ENCODE results near the gene NAT8L.

Gene NAT8L

DNA sequence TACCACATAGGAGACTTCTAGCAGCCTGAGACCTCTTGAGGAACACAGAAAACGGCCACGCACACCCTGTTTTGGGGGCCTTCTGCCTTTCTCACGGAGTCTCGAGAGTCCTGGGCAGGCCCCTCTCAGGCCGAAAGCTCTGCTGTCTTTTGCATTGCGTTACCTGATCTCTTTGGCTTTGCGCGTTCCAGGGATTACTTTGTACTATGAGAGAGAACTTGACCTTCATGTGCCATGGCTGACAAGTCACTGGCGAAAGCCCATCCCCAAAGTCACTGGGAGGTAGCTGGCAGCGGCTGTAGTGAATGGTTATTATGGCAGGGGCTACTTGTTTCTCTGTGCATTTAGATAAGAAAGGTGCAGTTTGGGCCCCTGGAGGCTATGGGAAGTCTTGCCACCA is 8.0 kb upstream of the NAT8L start:
- Mint-ChIP-seq H3K9me3 (no peaks in the 10 kb centered on the region), H3K4me1 (no peaks in the 10 kb centered on the region)

DNA sequence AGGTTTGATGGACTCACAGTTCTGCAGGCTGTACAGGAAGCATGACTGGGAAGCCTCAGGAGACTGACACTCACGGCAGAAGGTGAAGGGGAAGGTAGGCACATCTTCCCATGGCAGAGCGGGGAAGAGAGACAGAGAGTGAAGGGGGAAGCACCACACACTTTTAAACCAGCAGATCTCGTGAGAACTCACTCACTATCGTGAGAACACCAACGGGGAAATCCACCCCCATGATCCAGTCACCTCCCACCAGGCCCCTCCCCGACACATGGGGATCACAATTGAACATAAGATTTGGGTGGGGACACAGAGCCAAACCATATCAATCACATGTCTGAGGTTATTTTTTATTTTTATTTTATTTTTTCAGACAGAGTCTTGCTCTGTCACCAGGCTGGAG is 4.9 kb upstream of the NAT8L start:
- Mint-ChIP-seq H3K4me1 (no peaks in the 10 kb centered on the region), H3K36me3 (no peaks in the 10 kb centered on the region), H3K27me3 (peaks cover 6% of the 10 kb centered on the region), H3K9me3 (no peaks in the 10 kb centered on the region), H3K27ac (no peak overlapping the region), H3K4me3 (no peak overlapping the region)
- DNase-seq (ENCODE audit: low spot score in 2 of 2), result no peak
- ATAC-seq (ENCODE audit: low read depth), result no peak

More for the DNA sequence above, 8.0 kb upstream of the NAT8L start:
- no peak overlapping the region for H3K4me3 Mint-ChIP-seq
- no peak for ATAC-seq (ENCODE audit: low read depth)
- H3K27me3 Mint-ChIP-seq, result peaks cover 8% of the 10 kb centered on the region
- H3K27ac Mint-ChIP-seq, result no peak overlapping the region
- H3K36me3 Mint-ChIP-seq, result no peaks in the 10 kb centered on the region
- no peak for DNase-seq (ENCODE audit: low spot score in 2 of 2)

DNA sequence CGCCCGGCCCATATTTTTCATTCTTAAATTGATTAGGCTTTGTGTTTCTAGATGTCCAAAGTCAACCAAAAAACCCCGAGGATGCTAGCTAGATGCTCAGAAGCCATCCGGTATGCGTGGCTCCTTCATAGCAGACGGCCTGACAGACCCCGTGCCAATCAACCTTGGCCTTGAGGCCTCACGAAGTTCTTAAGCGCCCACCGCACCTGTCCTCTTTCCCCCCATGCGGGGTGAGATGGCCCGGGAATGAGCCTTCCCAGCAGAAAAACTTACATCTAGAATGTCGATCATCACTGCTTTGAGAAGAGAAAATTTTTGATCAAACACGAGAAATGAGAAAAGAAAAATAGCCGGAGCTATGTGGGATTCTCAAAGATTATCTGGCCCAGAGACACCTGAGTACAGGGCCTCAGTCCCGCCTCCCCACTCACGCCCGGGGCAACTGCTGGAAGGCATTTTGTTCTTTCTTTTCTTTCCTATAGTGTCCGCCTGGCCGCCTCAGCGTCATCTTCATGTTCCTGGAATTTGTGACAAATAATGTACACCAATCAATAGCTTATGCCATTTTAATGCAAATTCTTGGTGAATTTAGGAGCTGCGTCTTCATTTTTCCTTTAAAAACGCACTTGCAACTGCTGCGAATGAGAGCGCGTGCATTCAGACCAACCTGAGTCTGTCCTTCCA is 1.6 kb upstream of the NAT8L start:
- peaks cover 8% of the 10 kb centered on the region for H3K27me3 Mint-ChIP-seq
- ATAC-seq (ENCODE audit: low read depth) (no peak), DNase-seq (ENCODE audit: low spot score in 2 of 2) (no peak)
- H3K27ac Mint-ChIP-seq, result no peak overlapping the region
- no peaks in the 10 kb centered on the region for H3K36me3 Mint-ChIP-seq
- H3K9me3 Mint-ChIP-seq, result no peaks in the 10 kb centered on the region
- peak overlapping the region; percentile 55 for H3K4me3 Mint-ChIP-seq
- H3K4me1 Mint-ChIP-seq, result no peaks in the 10 kb centered on the region

DNA sequence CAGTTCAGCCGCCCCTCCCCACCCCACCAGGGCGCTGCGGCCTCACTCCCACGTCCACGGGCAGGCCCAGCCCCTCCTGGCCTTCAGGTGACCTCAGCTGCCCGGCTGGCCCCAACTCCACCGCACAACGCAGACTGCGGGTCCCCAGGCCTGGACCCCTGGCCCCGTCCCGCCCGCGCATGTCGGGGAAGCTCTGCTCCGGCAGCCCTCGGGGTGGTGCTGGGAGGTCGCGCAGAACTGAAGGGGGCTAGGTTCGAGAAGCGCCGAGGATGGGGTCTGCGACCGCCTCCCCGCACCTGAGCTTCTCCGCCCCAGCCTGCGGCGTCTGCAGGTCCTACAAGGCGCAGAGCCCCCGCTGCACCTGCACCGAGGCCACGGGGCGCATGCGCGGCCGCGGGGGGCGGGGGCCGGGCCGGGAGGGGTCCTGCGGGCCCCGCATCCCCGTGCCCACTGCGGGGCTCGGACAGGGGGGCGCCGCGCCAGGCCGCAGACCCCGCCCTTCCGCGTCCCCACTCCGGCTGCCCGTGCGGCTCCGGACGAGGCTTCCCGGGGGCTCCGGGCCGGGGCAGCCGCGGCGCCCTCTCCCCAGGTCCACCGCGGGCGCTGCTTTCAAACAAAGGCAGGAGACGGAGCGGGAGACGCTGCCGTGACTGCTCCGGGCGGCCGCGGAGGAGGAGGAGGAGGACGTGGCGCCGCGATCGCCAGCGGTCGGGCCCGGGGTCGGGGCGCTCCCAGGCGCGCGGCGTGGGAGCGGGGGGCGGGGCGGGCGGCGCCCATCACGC is 672 bp upstream of the NAT8L start:
- no peaks in the 10 kb centered on the region for H3K9me3 Mint-ChIP-seq
- no peaks in the 10 kb centered on the region for H3K4me1 Mint-ChIP-seq
- no peak overlapping the region for H3K27ac Mint-ChIP-seq
- ATAC-seq (ENCODE audit: low read depth), result peak; percentile 25
- peaks cover 8% of the 10 kb centered on the region for H3K27me3 Mint-ChIP-seq
- no peak overlapping the region for H3K4me3 Mint-ChIP-seq
- DNase-seq (ENCODE audit: low spot score in 2 of 2), result no peak
- H3K36me3 Mint-ChIP-seq, result no peaks in the 10 kb centered on the region

DNA sequence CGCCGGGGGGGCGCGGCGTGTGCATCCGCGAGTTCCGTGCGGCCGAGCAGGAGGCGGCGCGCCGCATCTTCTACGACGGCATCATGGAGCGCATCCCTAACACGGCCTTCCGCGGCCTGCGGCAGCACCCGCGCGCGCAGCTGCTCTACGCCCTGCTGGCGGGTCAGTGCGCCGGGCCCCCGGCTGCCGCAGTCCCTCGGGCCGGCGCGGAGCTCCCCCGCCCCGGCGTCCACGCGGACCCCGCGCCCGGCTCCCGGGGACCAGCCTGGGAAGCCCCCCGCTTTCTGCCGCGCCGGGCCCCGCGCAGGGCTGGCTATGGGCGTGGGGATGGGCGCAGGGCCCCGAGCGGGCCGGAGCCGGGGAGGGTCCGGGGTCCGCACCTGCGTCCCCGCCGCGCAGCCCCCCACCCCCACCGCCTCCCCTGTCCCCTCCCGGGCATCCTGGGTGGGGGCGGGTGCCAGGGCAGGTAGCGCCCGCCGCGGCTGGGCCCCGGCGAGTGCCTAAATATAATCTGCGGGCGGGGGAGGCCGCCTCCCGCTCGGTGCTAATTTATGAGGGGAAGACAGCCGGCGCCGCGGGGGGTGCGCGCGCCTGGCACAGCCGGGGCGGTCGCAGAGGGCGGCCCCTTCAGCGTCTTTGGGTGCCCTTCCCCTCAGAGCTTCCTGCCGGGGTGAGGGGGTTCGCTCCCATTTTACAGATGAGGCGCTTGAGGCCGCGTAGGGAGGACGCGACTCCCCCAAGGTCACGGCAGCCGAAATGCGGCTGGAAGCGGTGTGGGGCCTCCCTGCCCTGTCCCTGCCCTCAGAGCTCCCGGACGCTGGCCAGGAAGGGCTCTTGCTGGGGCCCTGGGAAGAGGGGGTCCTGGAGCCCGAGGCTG is 837 bp downstream of the NAT8L start:
- H3K27ac Mint-ChIP-seq, result no peak overlapping the region
- H3K9me3 Mint-ChIP-seq, result no peaks in the 10 kb centered on the region
- H3K4me3 Mint-ChIP-seq, result peak overlapping the region; percentile 41
- ATAC-seq (ENCODE audit: low read depth) (peak; percentile 36), DNase-seq (ENCODE audit: low spot score in 2 of 2) (no peak)
- no peaks in the 10 kb centered on the region for H3K36me3 Mint-ChIP-seq
- H3K27me3 Mint-ChIP-seq, result peaks cover 5% of the 10 kb centered on the region
- no peaks in the 10 kb centered on the region for H3K4me1 Mint-ChIP-seq

DNA sequence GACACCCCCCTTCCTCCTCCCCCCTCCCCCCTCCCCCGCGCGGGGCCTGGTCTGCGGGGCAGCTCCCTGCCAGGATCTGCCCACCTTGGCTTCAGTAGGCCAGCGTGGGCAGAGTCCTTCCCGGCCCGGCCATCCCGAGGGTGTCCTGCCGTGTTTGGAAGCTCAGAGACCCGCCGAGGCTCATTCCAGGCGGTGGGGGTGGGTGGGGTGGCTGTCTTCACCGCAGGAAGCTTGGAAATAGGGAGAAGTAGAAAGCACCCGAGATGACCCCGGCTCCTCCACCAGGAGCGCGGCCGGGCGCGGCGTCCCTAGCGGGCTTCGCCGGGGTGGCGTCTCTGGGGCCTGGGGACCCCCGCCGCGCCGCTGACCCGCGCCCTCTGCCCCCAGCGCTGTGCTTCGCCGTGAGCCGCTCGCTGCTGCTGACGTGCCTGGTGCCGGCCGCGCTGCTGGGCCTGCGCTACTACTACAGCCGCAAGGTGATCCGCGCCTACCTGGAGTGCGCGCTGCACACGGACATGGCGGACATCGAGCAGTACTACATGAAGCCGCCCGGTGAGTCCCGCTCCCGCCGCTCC is 1.6 kb downstream of the NAT8L start:
- H3K27me3 Mint-ChIP-seq, result peaks cover 4% of the 10 kb centered on the region

DNA sequence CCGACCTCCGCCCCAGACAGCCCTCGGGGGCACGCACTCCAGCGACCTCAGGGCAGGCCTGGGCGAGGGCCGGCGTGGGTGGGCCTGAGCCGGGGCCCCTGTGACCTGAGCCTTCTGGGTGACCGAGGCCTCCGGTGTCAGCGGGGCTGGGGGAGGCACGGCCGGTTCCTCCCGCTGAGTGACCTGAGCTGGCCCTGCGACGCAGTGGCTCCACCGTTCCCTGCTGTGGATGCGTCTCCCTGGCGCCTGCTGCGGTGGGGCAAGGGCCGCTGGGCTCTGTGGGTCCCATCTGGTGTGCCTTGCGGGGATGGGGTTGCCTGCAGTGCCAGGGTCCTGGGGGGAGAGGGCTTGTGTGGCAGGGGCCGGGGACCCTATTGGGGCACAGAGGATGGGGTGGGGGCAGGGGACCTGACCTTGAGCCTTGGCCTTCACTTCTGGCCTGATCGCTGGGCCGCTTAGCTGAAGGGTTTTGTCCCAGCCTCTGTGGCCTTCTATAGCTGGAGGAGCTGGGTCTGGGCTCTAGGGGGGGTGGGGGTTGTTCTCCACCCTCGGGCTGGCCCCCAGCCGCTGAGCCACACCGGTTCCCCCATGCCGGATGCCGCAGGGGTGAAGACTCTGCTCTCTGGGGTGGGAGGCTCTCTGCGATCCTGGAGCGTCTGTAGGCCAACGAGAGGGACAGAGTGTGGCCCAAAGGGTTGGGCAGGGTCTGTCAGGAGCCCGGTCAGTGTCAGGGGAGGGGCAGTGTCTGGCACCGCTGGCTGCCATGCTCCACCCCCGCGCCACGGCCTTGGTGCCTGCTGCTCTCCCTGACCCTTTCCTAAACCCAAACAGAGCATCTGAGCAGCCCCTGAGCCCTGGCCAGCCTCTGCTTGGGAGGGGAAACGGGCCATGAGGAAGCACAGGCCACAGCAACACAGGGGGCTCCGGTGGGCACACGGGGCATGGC is 2.3 kb downstream of the NAT8L start:
- no peak overlapping the region for H3K27ac Mint-ChIP-seq
- H3K9me3 Mint-ChIP-seq, result no peaks in the 10 kb centered on the region
- H3K36me3 Mint-ChIP-seq, result no peaks in the 10 kb centered on the region
- ATAC-seq (ENCODE audit: low read depth) (no peak), DNase-seq (ENCODE audit: low spot score in 2 of 2) (no peak)
- H3K4me1 Mint-ChIP-seq, result no peaks in the 10 kb centered on the region
- H3K4me3 Mint-ChIP-seq, result no peak overlapping the region
- H3K27me3 Mint-ChIP-seq, result peaks cover 4% of the 10 kb centered on the region

More for the DNA sequence above, 1.6 kb downstream of the NAT8L start:
- Mint-ChIP-seq H3K27ac (no peak overlapping the region), H3K9me3 (no peaks in the 10 kb centered on the region), H3K4me3 (no peak overlapping the region), H3K36me3 (no peaks in the 10 kb centered on the region), H3K4me1 (no peaks in the 10 kb centered on the region)
- DNase-seq (ENCODE audit: low spot score in 2 of 2) (no peak), ATAC-seq (ENCODE audit: low read depth) (no peak)

DNA sequence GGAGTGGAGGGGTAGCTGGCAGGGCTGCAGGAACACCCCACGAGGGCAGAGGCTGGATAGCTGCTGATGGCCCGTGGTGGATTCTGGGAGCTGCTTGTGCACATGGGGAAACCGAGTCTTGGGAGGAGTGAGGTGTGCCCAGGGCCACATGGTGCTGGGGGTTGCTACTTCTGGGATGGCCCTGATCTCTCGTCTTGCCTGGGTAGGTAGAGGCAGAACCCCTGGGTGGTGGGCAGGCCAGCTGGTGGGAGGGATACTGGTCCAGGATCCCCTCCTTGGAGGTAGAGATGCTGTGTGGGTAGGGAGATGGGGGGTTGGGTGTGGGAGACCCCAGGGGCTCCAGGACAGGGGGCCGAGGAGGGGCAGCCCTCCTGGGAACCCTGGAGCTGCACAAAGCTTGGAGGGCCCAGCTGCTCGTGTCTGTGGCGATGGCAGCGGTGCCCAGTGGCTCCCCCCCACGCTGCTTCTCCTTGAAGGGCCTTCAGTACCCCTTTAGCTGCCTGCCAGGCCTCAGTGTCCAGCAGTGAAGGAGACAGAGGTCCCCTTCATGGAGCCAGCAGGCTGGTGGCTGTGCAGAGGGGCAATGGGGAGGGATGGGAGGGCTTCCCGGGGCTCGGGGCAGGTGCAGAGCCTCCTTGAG is 3.2 kb downstream of the NAT8L start:
- DNase-seq (ENCODE audit: low spot score in 2 of 2), result no peak
- peaks cover 4% of the 10 kb centered on the region for H3K27me3 Mint-ChIP-seq
- H3K9me3 Mint-ChIP-seq, result no peaks in the 10 kb centered on the region
- no peaks in the 10 kb centered on the region for H3K36me3 Mint-ChIP-seq
- H3K4me3 Mint-ChIP-seq, result no peak overlapping the region
- no peak for ATAC-seq (ENCODE audit: low read depth)
- no peaks in the 10 kb centered on the region for H3K4me1 Mint-ChIP-seq
- H3K27ac Mint-ChIP-seq, result no peak overlapping the region

DNA sequence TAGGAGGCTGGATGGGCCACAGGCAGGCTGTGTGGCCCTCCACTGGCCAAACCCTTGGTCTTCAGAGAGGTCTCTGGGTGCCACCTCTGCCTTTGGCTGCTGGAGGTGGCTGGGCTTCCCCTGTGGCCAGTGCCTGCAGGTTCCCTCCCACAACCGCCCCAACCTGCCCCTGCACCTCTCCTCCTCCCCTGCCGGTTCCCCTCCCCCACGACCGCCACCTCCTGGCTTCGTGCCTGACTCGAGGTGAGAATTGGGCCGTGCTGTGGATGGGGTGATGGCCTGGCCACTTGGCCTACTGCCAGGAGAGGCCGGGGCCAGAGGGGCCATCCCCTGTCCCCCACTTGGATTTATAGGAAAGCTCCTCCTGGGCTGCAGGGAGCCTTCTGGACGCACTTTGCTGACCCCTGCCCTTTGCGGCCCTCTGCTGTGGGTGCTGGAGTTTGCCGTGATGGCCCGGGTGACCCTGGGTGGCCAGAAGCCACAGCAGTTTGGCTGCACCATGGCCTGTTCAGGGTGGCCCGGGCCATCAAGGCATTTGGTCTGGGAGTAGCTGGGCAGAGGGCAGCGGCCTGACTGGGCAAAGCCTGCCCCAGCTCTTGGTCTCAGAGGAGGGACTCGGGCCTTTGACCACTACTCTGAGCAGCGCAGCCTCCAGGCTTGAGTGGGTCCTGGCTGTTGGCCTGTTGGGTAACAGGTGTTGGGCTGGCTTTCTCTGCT is 3.8 kb downstream of the NAT8L start:
- Mint-ChIP-seq H3K9me3 (no peaks in the 10 kb centered on the region), H3K4me3 (no peak overlapping the region), H3K27me3 (peaks cover 4% of the 10 kb centered on the region), H3K27ac (no peak overlapping the region), H3K4me1 (no peaks in the 10 kb centered on the region), H3K36me3 (no peaks in the 10 kb centered on the region)
- DNase-seq (ENCODE audit: low spot score in 2 of 2) (no peak), ATAC-seq (ENCODE audit: low read depth) (no peak)

DNA sequence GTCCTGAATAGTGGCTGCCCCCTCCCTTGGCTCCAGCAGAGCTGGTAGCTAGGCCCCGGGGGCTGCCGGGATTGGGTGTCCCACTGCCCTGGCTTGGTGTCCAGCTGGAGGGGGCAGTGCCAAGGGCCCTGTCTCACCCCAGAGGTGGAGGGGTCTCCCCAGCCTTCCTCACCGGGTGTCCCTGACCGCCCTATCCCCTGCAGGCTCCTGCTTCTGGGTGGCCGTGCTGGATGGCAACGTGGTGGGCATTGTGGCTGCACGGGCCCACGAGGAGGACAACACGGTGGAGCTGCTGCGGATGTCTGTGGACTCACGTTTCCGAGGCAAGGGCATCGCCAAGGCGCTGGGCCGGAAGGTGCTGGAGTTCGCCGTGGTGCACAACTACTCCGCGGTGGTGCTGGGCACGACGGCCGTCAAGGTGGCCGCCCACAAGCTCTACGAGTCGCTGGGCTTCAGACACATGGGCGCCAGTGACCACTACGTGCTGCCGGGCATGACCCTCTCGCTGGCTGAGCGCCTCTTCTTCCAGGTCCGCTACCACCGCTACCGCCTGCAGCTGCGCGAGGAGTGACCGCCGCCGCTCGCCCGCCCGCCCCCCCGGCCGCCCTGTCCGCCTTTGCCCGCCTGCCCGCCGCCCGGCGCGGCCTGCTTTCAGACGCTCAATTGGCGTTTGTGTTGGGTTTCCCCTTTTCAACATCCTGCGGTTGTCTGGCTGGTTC is 4.6 kb downstream of the NAT8L start:
- no peak overlapping the region for H3K27ac Mint-ChIP-seq
- peaks cover 4% of the 10 kb centered on the region for H3K27me3 Mint-ChIP-seq
- no peak overlapping the region for H3K4me3 Mint-ChIP-seq
- no peak for ATAC-seq (ENCODE audit: low read depth)
- H3K4me1 Mint-ChIP-seq, result peaks cover 3% of the 10 kb centered on the region
- no peaks in the 10 kb centered on the region for H3K9me3 Mint-ChIP-seq
- no peaks in the 10 kb centered on the region for H3K36me3 Mint-ChIP-seq
- DNase-seq (ENCODE audit: low spot score in 2 of 2), result no peak

DNA sequence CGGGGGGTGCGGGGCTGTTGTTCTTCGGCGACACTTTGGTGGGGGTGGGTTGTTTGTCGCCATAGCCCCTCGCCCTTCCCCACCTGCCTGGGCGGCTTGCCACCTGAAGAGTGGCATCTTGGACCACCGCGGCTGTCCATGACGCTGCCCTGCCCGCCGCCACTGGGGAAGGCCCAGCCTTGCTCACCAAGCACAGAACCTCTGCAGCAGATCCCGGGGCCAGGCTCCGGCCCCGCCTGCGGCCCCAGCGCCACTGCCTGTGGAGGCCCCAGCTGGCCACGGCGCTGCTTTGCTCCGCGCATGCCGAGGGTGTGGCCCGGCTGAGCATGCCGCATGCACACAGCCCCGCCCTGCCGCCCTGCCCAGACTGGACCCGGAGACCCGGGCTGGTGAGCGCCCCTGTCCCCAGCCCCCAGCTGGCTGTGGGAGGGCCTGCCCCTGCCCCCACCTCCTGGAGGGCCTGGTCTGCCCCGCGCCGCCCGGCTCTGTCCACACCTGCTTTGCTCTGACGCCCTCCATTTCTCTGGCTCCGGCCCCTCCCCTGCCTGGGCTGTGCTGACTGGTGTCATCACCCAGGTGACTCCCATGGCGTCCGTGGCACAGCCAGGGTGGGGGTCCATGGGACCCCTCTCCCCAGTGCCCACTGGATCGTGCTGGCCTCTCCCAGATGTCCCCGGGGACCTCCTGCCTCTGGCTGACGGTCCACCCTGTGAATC is 5.3 kb downstream of the NAT8L start:
- Mint-ChIP-seq H3K9me3 (no peaks in the 10 kb centered on the region), H3K36me3 (no peaks in the 10 kb centered on the region), H3K4me1 (peaks cover 3% of the 10 kb centered on the region), H3K4me3 (no peak overlapping the region), H3K27ac (no peak overlapping the region), H3K27me3 (peaks cover 4% of the 10 kb centered on the region)
- no peak for ATAC-seq (ENCODE audit: low read depth)
- no peak for DNase-seq (ENCODE audit: low spot score in 2 of 2)

All from memory B cell (primary cell).